Mesodermal cell (in vitro differentiated cells): ENCODE results near the gene TNNI3K.

ENCODE experiments used
- H3K27ac ChIP-seq: 2 replicates; pipeline ENCODE4 v1.7.0; 2013; ENCODE audit warnings: mild to moderate bottlenecking, low read depth, low read length, moderate library complexity; ENCODE audit not compliant: severe bottlenecking
- H3K36me3 ChIP-seq: 2 replicates; pipeline ENCODE4 v1.7.1; 2013; ENCODE audit warnings: mild to moderate bottlenecking, low read length, moderate library complexity; ENCODE audit not compliant: control insufficient read depth, insufficient read depth
- H3K4me1 ChIP-seq: one replicate; pipeline ENCODE4 v1.7.1; 2013; ENCODE audit warnings: mild to moderate bottlenecking, low read length; ENCODE audit not compliant: insufficient read depth, control insufficient read depth, poor library complexity, severe bottlenecking
- H3K4me3 ChIP-seq: 2 replicates; pipeline ENCODE4 v1.7.0; 2013; ENCODE audit warnings: low read length, control low read depth, mild to moderate bottlenecking; ENCODE audit not compliant: insufficient read depth, poor library complexity, severe bottlenecking; ENCODE audit errors: extremely low read depth
- H3K9me3 ChIP-seq: 2 replicates; pipeline ENCODE4 v1.7.1; 2013; ENCODE audit warnings: mild to moderate bottlenecking, low read length, moderate library complexity; ENCODE audit not compliant: control insufficient read depth
- WGBS, 2 experiments: methylation state at CpG; one replicate each; pipeline ENCODE4 v1.1.5; 2013; ENCODE audit warnings: missing lambda C conversion rate in 2 of 2; ENCODE audit not compliant: insufficient coverage in 2 of 2; 5-methylcytosine and 5-hydroxymethylcytosine counted together

TNNI3K gene

DNA sequence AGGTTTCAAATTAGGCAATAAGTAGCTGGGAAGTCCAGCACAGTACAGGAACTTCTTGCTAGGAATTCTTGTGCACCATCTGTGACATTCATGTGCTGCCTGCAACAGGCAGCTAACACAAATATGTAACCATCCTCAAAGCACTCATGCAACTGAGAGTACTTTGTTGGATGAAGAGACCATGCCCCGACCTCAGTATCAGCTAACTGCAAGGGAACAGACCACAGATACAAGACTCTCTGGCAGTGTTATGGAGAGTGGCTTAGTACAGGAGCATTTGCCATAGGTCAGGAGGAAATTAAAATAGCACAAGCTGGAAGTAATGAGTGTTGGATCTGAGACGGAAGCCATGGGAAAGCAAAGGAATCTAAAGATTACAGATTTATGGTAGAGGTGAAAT is 153.7 kb downstream of the TNNI3K start:
- no peak overlapping the region for H3K4me3 ChIP-seq
- no peak overlapping the region for H3K27ac ChIP-seq
- 89 to 94% methylated on average over 1 to 2 of the region's 2 CpGs for WGBS, 2 experiments
- no peaks in the 10 kb centered on the region for H3K36me3 ChIP-seq
- no peaks in the 10 kb centered on the region for H3K9me3 ChIP-seq
- no peaks in the 10 kb centered on the region for H3K4me1 ChIP-seq

DNA sequence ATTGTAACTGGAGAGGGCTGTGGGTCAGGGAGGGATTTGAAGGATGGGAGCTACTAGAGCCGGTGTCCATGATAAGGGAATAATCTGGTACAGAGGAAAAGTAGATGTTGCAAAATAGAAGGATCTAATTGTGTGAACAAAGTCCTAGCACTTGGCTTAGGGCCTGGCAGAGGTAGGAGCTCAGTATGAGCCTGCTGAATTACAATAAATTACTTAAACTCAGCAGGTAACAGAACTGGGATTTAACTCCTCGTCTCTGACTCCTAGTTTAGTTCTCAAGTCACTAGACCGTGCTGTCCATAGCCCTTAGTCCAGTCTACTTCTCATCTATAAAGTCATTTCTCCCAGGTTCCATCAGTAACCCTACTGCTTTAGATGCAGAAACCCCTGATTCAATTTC is 157.0 kb downstream of the TNNI3K start:
- Histone ChIP-seq H3K36me3 (no peaks in the 10 kb centered on the region), H3K27ac (no peak overlapping the region), H3K4me3 (no peak overlapping the region), H3K9me3 (no peaks in the 10 kb centered on the region), H3K4me1 (no peaks in the 10 kb centered on the region)
- WGBS, 2 experiments, result 86 to 88% methylated on average over 3 of the region's 3 CpGs

DNA sequence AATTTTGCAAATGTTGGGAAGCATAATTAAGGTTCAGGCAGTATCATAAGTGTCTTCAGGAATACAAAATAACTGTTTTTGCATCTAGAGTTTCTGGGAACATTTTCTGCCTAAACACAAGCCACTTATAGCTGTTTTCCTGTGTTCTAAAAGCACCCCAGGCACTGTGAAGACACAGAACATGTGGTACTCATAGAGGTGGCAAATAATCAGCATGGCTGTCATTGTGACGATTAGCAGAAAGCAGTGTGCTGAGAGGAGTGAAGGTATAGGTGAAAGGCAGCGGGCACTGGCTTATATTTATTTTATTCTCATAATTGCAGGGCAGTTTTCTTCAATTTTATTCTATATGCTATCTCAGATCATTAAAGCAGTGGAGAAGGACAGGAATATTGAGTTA is 157.7 kb downstream of the TNNI3K start:
- 80% methylated on average over 1 of the region's 2 CpGs; no CpG with 5 or more reads in 1 of the 2 experiments for WGBS, 2 experiments
- H3K36me3 ChIP-seq, result no peaks in the 10 kb centered on the region

DNA sequence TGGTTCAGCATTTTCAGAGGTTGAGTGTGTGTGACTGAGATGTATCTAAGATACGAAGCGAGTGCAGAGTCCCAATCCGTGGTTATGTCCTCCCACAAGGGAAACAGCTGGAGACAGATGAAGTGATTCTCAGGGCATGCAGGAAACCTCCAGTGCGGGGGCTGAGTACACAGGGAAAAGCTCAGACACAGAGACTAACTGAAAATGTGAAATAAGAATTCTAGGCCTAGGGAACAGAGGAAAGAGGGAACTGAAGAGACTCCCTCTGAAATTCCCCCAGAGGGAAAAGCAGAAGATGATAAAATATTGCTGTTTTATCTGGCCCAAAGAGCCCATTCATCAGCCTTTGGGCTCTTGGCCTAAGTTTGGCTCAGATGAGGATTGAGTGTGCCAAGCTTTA is 160.4 kb downstream of the TNNI3K start:
- H3K27ac ChIP-seq, result no peak overlapping the region
- WGBS, 2 experiments, result 96 to 100% methylated on average over 1 to 3 of the region's 4 CpGs
- H3K4me1 ChIP-seq, result no peaks in the 10 kb centered on the region
- H3K36me3 ChIP-seq, result no peaks in the 10 kb centered on the region
- no peak overlapping the region for H3K4me3 ChIP-seq
- no peaks in the 10 kb centered on the region for H3K9me3 ChIP-seq

More for the DNA sequence above, 157.7 kb downstream of the TNNI3K start:
- Histone ChIP-seq H3K27ac (no peak overlapping the region), H3K4me1 (no peaks in the 10 kb centered on the region), H3K9me3 (no peaks in the 10 kb centered on the region), H3K4me3 (no peak overlapping the region)

DNA sequence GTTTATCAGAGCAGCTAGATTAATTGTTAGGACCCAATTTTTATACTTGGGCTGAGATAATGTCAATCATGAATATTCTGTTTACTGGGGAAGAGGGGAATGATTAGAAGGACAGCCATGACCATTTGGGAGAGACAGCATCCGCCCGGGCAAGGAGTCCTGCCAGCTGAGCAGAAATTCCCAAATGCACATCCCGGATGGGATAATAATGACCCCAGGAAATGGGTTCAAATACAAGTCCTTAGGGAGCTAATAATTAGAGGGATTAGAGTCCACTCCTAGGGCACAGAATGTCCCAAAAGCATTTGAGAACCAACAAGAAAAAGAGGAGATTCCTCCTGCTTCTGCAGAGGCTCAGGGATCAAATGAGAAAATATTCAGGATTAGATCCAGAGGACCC is 161.3 kb downstream of the TNNI3K start:
- 80 to 100% methylated on average over 3 of the region's 3 CpGs for WGBS, 2 experiments
- H3K27ac ChIP-seq, result no peak overlapping the region

DNA sequence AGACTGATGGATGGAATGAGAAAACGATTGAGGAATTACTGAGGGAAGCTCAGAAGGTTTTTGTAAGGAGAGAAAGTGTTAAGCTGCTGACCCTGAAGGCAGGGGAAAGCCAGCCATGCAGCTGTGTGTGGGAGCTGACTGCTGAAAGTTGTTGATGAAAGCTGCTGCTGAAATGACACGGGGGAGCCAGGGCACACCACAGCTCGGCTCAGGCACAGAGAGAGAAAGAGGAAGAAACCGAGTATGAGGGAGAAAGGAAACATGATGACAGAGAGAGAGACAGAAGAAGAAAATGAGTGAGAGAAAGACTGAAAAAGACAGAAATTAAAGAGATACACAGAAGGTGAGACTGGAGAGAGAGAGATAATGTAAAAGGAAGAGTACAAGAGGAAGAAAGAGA is 161.7 kb downstream of the TNNI3K start:
- no peak overlapping the region for H3K4me3 ChIP-seq
- 56 to 61% methylated on average over 4 of the region's 4 CpGs for WGBS, 2 experiments
- no peaks in the 10 kb centered on the region for H3K36me3 ChIP-seq
- no peaks in the 10 kb centered on the region for H3K4me1 ChIP-seq
- H3K27ac ChIP-seq, result no peak overlapping the region
- no peaks in the 10 kb centered on the region for H3K9me3 ChIP-seq

More for the DNA sequence above, 161.3 kb downstream of the TNNI3K start:
- no peaks in the 10 kb centered on the region for H3K4me1 ChIP-seq
- no peaks in the 10 kb centered on the region for H3K36me3 ChIP-seq
- H3K4me3 ChIP-seq, result no peak overlapping the region
- no peaks in the 10 kb centered on the region for H3K9me3 ChIP-seq

DNA sequence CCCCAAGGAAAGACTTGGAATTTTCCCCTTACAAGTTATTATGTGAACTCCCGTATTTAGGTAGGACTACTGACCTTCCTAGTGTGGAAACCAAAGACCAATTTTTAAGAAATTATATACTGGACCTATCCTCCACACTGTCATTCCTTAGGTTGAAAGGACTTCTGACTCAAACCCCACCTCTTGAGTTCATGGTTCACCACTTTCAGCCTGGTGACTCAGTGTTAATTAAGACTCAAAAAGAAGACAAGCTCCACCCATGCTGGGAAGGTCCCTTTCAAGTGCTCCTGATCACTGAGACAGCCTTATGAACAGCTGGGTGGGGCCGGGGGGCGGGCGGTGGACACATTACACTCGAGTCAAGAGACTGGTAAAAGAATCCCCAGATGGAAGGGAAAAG is 164.1 kb downstream of the TNNI3K start:
- Histone ChIP-seq H3K4me1 (no peaks in the 10 kb centered on the region), H3K27ac (no peak overlapping the region), H3K9me3 (no peaks in the 10 kb centered on the region), H3K4me3 (no peak overlapping the region), H3K36me3 (no peaks in the 10 kb centered on the region)
- WGBS, 2 experiments, result 88 to 96% methylated on average over 4 of the region's 5 CpGs

DNA sequence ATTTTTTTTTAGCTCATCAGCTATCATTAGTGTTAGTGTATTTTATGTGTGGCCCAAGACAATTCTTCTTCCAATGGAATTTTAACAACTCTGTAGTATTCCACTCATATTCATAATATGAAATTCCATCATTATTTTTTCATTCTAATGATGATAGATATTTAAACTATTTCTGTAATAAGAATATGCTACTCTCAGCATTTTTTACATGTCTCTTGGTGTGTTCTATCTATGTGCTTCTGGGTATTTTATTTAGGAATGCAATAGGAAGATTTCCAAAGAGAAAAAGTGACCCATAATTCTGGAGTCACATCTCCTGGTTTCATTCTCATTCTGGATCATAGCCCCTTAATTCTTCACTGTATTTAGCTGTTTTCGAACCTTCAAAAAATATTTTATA is 167.7 kb downstream of the TNNI3K start:
- Histone ChIP-seq H3K9me3 (no peaks in the 10 kb centered on the region), H3K4me1 (no peaks in the 10 kb centered on the region), H3K4me3 (no peak overlapping the region), H3K36me3 (no peaks in the 10 kb centered on the region), H3K27ac (no peak overlapping the region)
- no CpG with 5 or more reads among the region's 1 CpG for WGBS, 2 experiments

DNA sequence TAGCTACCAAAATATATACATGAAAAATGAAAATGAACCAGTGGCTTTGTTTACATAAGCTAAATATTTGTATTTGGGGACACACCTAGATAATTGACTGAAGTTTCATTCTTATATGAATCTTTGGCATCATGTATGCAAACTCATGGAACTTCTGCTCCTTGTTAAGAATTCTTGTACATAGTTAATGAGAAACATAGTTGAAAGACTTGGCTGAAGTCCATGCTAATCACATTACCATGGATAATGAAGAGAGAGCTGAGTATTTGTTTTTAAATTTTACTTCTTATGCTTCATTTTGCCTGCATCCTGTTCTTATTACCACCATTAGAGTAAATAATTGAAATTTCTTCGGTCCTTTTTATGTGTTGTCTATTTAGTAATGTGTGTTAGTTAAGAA is 168.4 kb downstream of the TNNI3K start:
- H3K4me3 ChIP-seq, result no peak overlapping the region
- H3K27ac ChIP-seq, result no peak overlapping the region
- no CpG with 5 or more reads among the region's 1 CpG for WGBS, 2 experiments
- H3K4me1 ChIP-seq, result no peaks in the 10 kb centered on the region
- H3K9me3 ChIP-seq, result no peaks in the 10 kb centered on the region
- H3K36me3 ChIP-seq, result no peaks in the 10 kb centered on the region

DNA sequence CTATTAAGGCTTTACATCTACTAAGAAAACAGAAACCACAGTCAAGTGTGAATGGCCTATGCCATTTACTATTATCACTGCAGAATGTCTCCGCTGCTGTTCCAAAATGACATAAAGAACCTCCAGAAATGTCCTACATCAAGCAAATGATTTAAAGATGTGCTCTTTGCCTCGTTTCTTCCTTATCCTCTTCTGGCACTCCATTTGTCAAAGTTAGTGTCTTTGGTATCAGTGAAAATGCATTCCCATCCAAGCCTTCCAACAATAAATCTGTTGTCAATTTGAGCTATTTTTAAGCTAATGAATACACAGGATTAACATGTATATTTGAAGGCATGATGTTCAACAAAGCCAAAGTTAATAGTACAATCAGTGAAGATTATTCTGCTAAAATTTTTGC is 171.6 kb downstream of the TNNI3K start:
- H3K4me1 ChIP-seq, result no peaks in the 10 kb centered on the region
- H3K36me3 ChIP-seq, result no peaks in the 10 kb centered on the region
- no peaks in the 10 kb centered on the region for H3K9me3 ChIP-seq
- H3K27ac ChIP-seq, result no peak overlapping the region
- no peak overlapping the region for H3K4me3 ChIP-seq
- 87% methylated on average over 2 of the region's 2 CpGs; no CpG with 5 or more reads in 1 of the 2 experiments for WGBS, 2 experiments

DNA sequence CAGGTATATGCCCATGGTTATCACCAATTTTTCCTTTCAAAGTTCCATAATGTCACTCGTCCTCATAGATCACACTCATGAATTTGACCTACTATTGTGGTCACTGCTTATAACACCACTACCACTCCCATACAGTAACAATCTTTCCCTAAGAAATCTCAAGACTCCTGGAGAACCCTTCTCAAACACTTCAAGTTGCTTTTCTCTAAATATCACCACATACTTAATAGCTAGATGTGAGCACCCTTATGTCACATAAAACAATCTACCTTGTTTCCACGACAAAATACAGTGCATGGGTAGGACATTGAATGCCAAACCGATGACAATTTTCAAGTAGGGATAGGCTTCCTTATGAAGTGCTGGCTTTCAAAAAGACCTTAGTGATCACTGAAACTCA is 172.7 kb downstream of the TNNI3K start:
- H3K27ac ChIP-seq, result no peak overlapping the region
- no peaks in the 10 kb centered on the region for H3K36me3 ChIP-seq
- WGBS, 2 experiments, result 73 to 83% methylated on average over 3 of the region's 3 CpGs
- no peaks in the 10 kb centered on the region for H3K9me3 ChIP-seq
- no peaks in the 10 kb centered on the region for H3K4me1 ChIP-seq
- no peak overlapping the region for H3K4me3 ChIP-seq
